ENCODE results near the gene SLC8B1. TPM values are rescaled to one million over a fixed set of nuclear protein-coding genes. Genes with fewer than 3 reads are reported as not detected.
A peak's percentile ranks its signal among the peaks of the same experiment; 100 is the strongest.

The SLC8B1 gene
- total RNA-seq, 1 experiment from 2014 or later = 11.6 TPM

GRCh38 chr12:113333418-113333750 lies 1.5 kb downstream of the SLC8B1 start:
- Histone ChIP-seq H3K4me3 (no peak overlapping the region), H3K9me3 (no peaks in the 10 kb centered on the region), H3K36me3 (no peaks in the 10 kb centered on the region), H3K27me3 (no peaks in the 10 kb centered on the region)
- no peak for DNase-seq

- Histone ChIP-seq H3K36me3 (no peaks in the 10 kb centered on the region), H3K4me3 (no peak overlapping the region), H3K27me3 (no peaks in the 10 kb centered on the region), H3K9me3 (no peaks in the 10 kb centered on the region)
- no peak for DNase-seq
Observed at GRCh38 chr12:113332688-113333417, 2.1 kb downstream of the SLC8B1 start.

- DNase-seq = no peak
- Histone ChIP-seq H3K9me3 (no peaks in the 10 kb centered on the region), H3K36me3 (no peaks in the 10 kb centered on the region)
Observed at GRCh38 chr12:113330505-113330904, 4.4 kb downstream of the SLC8B1 start.

DNA sequence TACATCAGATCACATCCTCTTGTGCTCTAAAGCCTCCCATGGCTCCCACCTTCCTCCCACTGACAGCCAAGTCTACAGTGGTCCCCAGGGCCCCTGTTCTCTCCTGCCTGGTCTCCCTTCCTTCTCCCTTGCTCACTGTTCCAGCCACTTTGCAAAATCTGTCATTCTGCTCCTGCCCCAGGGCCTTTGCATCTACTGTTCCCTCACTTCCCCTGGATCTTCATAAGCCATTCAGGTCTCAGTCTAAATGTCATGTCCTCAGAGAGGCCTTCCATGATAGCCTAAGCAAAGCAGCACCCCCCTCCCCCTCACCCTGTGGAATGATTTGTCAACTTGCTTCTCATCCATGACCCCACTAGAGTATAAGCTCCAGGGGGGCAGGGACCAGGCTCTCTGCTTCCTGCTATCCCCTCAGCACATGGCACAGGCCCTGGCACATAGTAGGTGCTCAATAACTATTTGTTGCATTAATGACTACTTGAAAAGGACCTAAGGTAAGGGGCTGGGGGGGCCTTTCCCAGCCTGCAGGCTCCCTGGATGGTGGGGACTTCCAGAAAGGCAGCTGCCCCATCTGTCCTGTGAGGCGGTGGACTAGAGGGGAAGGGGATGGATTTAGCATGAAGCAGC lies 5.0 kb downstream of the SLC8B1 start:
- DNase-seq = no peak
- H3K9me3 ChIP-seq = 0 out of 2 replicates have a peak, but pooled peaks cover 2% of the 10 kb centered on the region
- H3K4me3 ChIP-seq = no peak overlapping the region
- no peaks in the 10 kb centered on the region for H3K27me3 ChIP-seq
- no peaks in the 10 kb centered on the region for H3K36me3 ChIP-seq

More at GRCh38 chr12:113330505-113330904, 4.4 kb downstream of the SLC8B1 start:
- no peak overlapping the region for H3K4me3 ChIP-seq
- H3K27me3 ChIP-seq = no peaks in the 10 kb centered on the region

DNA sequence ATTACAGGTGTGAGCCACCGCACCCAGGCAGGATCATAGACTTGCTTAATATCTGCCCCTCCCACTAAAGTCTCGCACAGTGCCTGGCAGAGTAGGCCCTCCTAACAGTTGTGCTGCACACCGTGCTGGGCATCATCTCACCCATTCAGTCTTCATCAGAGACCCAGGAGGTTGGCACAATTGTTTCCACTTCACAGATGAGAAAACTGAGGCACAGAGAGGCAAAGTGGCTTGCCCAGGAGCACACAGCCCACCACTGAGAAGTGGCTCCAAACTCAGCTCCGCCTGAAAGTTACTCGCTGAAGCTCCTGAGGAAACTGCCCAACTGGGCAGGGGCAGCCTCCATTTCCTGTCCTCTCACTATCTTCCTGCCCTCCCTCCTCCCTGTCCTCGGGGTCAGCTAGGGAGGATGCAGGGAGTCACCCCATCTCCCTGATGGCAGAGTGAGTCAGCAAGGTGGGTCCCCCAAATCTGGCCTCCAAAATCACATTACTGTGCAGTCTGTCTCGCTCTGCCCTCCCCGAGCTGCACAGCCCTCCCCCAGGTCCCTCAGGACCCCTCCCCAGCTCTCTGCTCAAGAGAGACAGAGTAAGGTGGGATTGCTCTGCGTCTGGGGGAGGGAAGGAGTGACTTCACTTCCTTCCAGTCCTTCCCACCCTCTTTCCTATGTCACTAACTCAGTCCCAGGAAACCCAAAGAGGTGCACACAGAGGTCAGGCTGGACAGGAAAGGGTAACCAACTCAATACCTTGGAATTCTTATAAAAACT lies 5.7 kb downstream of the SLC8B1 start:
- H3K4me3 ChIP-seq = no peak overlapping the region
- no peak for DNase-seq
- H3K9me3 ChIP-seq = 0 out of 2 replicates have a peak, but pooled peaks cover 2% of the 10 kb centered on the region
- H3K27me3 ChIP-seq = no peaks in the 10 kb centered on the region
- H3K36me3 ChIP-seq = no peaks in the 10 kb centered on the region

DNA sequence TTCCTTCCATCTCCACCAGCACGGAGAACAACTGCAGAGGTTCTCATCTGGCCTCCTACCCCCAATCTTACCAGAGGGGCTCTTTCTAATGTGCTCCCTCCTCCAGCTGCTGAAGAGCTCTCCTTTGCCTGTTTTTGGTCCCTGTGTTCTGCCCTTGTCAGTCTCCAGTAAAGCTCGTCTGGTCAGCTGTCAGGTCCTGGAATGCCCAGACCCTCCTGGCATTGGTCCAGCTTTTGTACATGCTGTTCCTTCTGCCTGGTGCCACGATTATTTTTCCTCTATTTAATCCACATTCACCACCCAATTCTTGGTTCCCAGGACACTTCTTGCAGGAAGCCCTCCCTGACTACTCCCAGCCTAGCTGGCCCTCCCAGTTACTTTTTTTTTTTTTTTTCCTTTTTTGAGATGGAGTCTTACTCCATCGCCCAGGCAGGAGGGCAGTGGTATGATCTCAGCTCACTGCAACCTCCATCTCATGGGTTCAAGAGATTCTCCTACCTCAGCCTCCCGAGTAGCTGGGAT lies 6.5 kb downstream of the SLC8B1 start:
- H3K9me3 ChIP-seq = 0 out of 2 replicates have a peak, but pooled peaks cover 2% of the 10 kb centered on the region
- DNase-seq = no peak
- no peaks in the 10 kb centered on the region for H3K36me3 ChIP-seq
- H3K27me3 ChIP-seq = no peaks in the 10 kb centered on the region
- H3K4me3 ChIP-seq = no peak overlapping the region

DNA sequence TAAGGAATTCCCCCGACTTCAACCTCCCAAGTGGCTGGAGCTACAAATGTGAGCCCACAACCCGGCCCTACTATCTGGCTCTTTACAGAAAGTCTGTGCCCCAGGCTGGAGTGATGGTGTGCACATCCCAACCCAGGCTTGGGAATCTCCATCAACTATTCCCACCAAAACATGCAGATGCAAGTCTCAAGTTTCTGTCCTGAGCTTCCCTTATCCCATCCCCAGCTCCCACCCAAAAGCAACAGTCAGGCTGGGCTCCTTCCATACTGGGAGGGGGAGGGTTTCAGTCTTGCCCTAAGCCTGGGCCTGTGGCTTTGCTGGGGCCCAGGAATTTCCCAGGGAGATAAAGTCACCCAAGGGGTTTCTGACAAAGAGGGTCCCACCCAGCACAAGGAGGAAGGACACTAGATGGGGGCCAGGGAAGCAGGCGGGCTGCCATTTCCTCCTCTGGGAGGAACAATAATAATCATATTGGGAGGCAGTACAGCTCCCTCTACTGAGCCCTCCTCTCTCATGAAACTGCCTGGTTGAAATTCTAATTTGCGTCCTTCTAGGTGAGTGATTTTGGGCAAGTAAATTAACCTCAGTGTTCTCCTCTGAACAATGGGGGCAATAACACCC lies 8.0 kb downstream of the SLC8B1 start:
- 0 out of 2 replicates have a peak, but pooled peaks cover 2% of the 10 kb centered on the region for H3K9me3 ChIP-seq
- H3K4me3 ChIP-seq = no peak overlapping the region
- no peaks in the 10 kb centered on the region for H3K27me3 ChIP-seq
- H3K36me3 ChIP-seq = no peaks in the 10 kb centered on the region
- DNase-seq = no peak

- no peaks in the 10 kb centered on the region for H3K27me3 ChIP-seq
- H3K9me3 ChIP-seq = 0 out of 2 replicates have a peak, but pooled peaks cover 2% of the 10 kb centered on the region
- DNase-seq = peak; percentile 88
- H3K4me3 ChIP-seq = no peak overlapping the region
- H3K36me3 ChIP-seq = no peaks in the 10 kb centered on the region
Observed at GRCh38 chr12:113325916-113326315, 9.0 kb downstream of the SLC8B1 start.

DNA sequence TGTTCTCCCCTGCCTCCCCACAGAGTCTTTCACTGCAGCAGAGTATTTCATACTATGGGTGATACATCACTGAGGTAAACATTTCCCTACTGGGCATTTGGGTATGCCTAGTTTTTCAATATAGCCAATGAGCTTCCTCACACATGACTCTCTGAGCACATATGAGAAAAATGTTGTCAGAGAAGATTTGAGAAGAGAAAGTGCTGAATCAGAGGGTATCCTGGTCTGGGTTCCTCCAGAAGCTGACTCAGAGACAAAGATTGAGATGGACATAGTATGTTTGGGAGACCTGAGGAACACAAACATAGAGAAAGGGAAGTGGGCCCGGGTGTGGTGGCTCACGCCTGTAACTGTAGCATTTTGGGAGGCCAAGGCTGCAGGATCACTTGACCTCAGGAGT lies 12.6 kb downstream of the SLC8B1 start:
- no peak for DNase-seq
- Histone ChIP-seq H3K36me3 (peaks cover 5% of the 10 kb centered on the region; the same call in 1 of the 2 replicates), H3K27me3 (no peaks in the 10 kb centered on the region), H3K4me3 (no peak overlapping the region), H3K9me3 (0 out of 2 replicates have a peak, but pooled peaks cover 2% of the 10 kb centered on the region)

DNA sequence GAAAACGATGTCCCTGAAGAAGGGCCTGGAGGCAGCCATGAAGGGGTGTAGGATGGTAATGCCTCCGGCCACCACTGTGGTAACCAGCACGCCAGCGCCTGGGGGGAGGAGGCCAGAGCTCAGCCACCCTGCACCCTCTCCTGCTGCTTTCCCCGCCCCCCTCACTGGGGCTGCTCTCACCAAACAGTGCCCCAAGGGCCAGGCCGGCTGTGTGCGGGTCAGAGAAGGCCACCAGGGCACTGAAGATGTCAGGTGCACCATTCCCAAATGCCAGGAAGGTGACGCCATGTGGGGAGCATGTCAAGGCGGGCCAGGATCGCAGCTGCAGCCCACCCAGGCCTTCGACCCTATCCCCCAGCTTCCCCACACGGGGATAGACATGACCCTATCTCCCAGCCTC lies 14.5 kb downstream of the SLC8B1 start:
- Histone ChIP-seq H3K36me3 (peaks cover 5% of the 10 kb centered on the region; the same call in 1 of the 2 replicates), H3K4me3 (no peak overlapping the region), H3K27me3 (no peaks in the 10 kb centered on the region), H3K9me3 (0 out of 2 replicates have a peak, but pooled peaks cover 2% of the 10 kb centered on the region)
- no peak for DNase-seq

DNA sequence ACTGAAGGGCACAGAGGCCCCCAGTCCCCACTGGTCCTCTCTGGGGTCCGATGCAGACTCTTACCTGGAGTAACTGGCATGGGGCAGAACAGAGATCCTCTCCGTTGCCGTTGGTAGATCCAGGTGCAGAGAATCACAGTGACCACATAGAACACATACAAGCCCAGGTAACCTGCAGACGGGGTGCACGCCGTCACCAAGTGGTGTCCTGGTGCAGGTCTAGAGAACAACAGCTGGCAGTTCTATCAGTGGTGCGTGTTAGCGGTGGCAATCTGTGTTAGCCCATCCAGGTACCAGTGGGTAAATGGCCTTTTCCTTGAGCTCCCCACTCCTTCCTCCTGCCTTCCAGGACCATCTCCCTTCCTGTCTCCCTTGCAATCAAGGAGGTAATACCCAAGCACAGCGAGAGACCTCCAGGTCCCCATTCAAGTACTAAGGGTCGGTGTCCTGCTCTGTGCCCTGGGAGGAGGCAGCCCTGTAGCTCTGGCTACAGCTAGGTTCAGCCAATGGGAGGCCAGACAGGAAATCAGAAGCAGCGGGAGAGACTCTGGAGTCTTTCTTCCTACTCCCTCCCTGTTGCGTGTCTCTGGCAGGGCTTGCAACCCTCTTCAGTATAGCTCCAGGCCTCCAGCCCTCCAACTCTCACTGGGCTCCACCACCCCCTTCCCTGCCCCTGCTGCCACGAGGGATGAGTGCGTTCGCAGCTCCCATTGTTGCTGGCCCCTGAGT lies 15.8 kb downstream of the SLC8B1 start:
- Histone ChIP-seq H3K4me3 (no peak overlapping the region), H3K27me3 (no peaks in the 10 kb centered on the region), H3K36me3 (peaks cover 5% of the 10 kb centered on the region; the same call in 1 of the 2 replicates), H3K9me3 (no peaks in the 10 kb centered on the region)
- no peak for DNase-seq

GRCh38 chr12:113318046-113318656 lies 16.8 kb downstream of the SLC8B1 start:
- Histone ChIP-seq H3K27me3 (no peaks in the 10 kb centered on the region), H3K4me3 (no peak overlapping the region), H3K36me3 (peaks cover 5% of the 10 kb centered on the region; the same call in 1 of the 2 replicates), H3K9me3 (no peaks in the 10 kb centered on the region)
- no peak for DNase-seq

- no peak for DNase-seq
- Histone ChIP-seq H3K4me3 (no peak overlapping the region), H3K36me3 (peaks cover 5% of the 10 kb centered on the region; the same call in 1 of the 2 replicates), H3K9me3 (no peaks in the 10 kb centered on the region), H3K27me3 (no peaks in the 10 kb centered on the region)
Observed at GRCh38 chr12:113317122-113317521, 17.8 kb downstream of the SLC8B1 start.

DNA sequence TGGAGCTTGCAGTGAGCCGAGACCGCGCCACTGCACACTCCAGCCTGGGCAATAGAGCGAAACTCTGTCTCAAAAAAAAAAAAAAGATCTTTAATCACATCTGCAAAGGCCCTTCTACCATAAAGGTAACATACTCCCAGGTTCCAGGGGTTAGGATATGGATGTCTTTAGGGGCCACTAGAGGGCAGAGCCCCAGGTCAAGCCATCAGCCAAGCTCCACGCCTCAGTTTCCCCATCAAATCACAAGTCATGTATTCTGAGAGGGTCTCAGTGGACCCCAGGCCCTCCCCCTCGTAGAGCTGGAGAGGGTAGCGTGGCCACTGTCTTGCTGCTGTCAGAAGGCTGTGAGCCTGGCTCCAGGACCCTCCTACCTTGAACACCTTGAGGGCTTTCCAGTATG lies 18.8 kb downstream of the SLC8B1 start:
- Histone ChIP-seq H3K9me3 (no peaks in the 10 kb centered on the region), H3K4me3 (no peak overlapping the region), H3K36me3 (peaks cover 5% of the 10 kb centered on the region; the same call in 1 of the 2 replicates), H3K27me3 (no peaks in the 10 kb centered on the region)
- no peak for DNase-seq

DNA sequence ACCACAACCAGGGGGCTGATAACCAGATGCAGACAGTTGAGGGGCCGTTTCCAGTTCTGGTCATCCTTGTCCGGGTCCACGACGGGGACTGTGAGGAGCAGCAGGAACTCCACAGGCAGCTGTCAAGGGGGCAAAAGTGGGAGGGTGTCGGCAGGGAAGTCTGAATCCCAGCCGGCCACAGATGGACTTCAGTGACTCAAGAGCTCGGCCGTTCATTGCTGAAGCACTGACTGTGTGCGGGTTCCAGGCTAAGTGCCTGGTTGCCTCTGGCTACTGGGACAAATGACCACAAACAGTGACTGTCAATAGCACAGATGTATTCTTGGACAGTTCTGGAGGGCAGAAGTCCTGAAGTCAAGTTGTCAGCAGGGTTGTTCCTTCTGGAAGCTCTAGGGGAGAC lies 19.6 kb downstream of the SLC8B1 start:
- Histone ChIP-seq H3K4me3 (no peak overlapping the region), H3K9me3 (no peaks in the 10 kb centered on the region), H3K27me3 (no peaks in the 10 kb centered on the region), H3K36me3 (peaks cover 5% of the 10 kb centered on the region; the same call in 1 of the 2 replicates)
- no peak for DNase-seq

Measured in MG63 (cell line).